WTC11 (cell line): Measurements from ENCODE around the gene MAGI2.

Source experiments
- CREB1 ChIP-seq: sonication (generic); formaldehyde crosslinking; IDR thresholded peaks from 2 replicates; pipeline ENCODE4 v1.8.0; 2023; ENCODE audit warnings: mild to moderate bottlenecking, missing genetic modification reagents
- JUN ChIP-seq: sonication (generic); formaldehyde crosslinking; IDR thresholded peaks from 2 replicates; pipeline ENCODE4 v1.8.0; 2023; ENCODE audit warnings: mild to moderate bottlenecking, missing genetic modification reagents

DNA sequence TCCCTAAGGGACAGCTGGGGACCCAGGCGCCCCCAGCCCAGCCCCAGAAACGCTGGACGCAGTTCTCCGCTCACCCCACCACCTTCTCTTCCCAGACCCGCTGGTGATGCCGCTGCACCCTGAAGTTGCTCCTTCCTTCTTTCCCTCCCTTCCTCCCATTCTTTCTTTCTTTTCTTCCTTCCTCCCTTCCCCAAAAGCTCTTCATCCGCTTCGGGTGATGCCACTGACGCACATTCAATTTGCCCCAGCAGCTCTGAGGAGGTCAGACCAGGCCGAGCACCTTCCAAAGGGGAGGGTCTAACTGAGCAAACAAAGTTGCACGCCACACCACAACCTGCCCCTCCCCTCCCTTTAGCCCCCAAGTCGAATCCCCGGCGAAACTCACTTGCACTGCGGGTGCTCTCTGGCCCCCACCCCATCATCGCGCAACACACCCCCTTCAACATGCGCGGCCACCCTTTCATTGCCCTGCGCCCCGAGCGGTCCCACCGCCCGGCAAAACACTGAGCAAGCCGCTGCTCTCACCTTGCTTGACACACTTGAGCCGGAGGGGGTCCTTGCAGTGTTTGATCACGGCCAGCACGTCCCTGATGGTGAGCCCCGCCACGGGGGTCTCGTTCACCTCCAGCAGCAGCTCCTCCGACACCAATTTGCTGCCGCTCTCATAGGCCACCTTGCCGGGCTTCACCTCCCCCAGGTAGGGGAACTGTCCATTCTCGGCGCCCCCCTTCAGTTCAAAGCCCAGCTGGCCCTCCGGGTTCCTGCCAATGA is 787 bp downstream of the MAGI2 start:
- TF ChIP-seq JUN (CRISPR knock-in tag) (no peak), CREB1 (no peak)
